ENCODE measurements around the gene LHCGR. TPM values are rescaled to one million over a fixed set of nuclear protein-coding genes. Genes with fewer than 3 reads are reported as not detected.

The LHCGR gene
- total RNA-seq, 4 donors from 2014 or later, result not detected

- H3K27me3 ChIP-seq, result no peaks in the 10 kb centered on the region
- TF ChIP-seq, protein P1, sequence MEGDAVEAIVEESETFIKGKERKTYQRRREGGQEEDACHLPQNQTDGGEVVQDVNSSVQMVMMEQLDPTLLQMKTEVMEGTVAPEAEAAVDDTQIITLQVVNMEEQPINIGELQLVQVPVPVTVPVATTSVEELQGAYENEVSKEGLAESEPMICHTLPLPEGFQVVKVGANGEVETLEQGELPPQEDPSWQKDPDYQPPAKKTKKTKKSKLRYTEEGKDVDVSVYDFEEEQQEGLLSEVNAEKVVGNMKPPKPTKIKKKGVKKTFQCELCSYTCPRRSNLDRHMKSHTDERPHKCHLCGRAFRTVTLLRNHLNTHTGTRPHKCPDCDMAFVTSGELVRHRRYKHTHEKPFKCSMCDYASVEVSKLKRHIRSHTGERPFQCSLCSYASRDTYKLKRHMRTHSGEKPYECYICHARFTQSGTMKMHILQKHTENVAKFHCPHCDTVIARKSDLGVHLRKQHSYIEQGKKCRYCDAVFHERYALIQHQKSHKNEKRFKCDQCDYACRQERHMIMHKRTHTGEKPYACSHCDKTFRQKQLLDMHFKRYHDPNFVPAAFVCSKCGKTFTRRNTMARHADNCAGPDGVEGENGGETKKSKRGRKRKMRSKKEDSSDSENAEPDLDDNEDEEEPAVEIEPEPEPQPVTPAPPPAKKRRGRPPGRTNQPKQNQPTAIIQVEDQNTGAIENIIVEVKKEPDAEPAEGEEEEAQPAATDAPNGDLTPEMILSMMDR (IDR thresholded peaks at IDR 0.05), result no peak
- TF ChIP-seq EP300 (IDR thresholded peaks at IDR 0.05), result no peak
- no peak for TF ChIP-seq POLR2A (IDR thresholded peaks at IDR 0.05)
- H3K9me3 ChIP-seq, result no peaks in the 10 kb centered on the region
- DNase-seq (ENCODE audit: low spot score in 2 of 2), result no peak
- no peaks in the 10 kb centered on the region for H3K36me3 ChIP-seq
- WGBS, result 50% methylated on average over 2 of the region's 2 CpGs
- H3K27ac ChIP-seq, result no peak overlapping the region
- no peaks in the 10 kb centered on the region for H3K4me1 ChIP-seq
- H3K4me3 ChIP-seq, result no peak overlapping the region
Measured at GRCh38 chr2:48699348-48699930, 56.1 kb downstream of the LHCGR start.

- Histone ChIP-seq H3K27ac (no peak overlapping the region), H3K4me3 (no peak overlapping the region), H3K27me3 (no peaks in the 10 kb centered on the region), H3K4me1 (no peaks in the 10 kb centered on the region), H3K9me3 (no peaks in the 10 kb centered on the region), H3K36me3 (no peaks in the 10 kb centered on the region)
- 89% methylated on average over 1 of the region's 1 CpG for WGBS
- no peak for DNase-seq (ENCODE audit: low spot score in 2 of 2)
- no peak for TF ChIP-seq POLR2AphosphoS5 (IDR thresholded peaks at IDR 0.05)
- TF ChIP-seq, protein P1 (IDR thresholded peaks at IDR 0.05), result no peak
- TF ChIP-seq POLR2A (IDR thresholded peaks at IDR 0.05), result no peak
- no peak for TF ChIP-seq EP300 (IDR thresholded peaks at IDR 0.05)
Measured at GRCh38 chr2:48696881-48697280, 58.6 kb downstream of the LHCGR start.

DNA sequence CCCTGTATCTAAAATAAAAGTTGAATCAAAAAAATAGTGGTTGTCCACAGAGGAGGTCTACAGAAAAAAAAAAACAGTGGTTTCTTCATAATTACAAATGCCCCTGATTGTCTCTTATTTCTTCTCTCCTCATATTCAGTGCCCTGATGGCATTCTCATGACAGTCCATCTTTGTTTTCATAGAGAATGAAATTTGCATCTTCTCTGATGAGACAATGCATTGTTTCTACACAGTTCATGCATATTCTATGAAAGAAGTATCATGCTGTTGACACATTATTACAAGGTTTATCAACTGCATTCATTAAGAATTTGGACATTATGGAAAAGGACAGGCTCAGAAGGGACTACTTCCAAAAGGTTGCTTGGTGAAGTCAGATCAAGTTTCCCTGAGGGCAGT lies 59.5 kb downstream of the LHCGR start:
- Histone ChIP-seq H3K36me3 (no peaks in the 10 kb centered on the region), H3K9me3 (no peaks in the 10 kb centered on the region), H3K4me3 (no peak overlapping the region), H3K4me1 (no peaks in the 10 kb centered on the region), H3K27ac (no peak overlapping the region), H3K27me3 (no peaks in the 10 kb centered on the region)
- no peak for DNase-seq (ENCODE audit: low spot score in 2 of 2)
- TF ChIP-seq EP300 (IDR thresholded peaks at IDR 0.05), result no peak
- no peak for TF ChIP-seq POLR2A (IDR thresholded peaks at IDR 0.05)
- TF ChIP-seq, protein P1 (IDR thresholded peaks at IDR 0.05), result no peak
- TF ChIP-seq POLR2AphosphoS5 (IDR thresholded peaks at IDR 0.05), result no peak

DNA sequence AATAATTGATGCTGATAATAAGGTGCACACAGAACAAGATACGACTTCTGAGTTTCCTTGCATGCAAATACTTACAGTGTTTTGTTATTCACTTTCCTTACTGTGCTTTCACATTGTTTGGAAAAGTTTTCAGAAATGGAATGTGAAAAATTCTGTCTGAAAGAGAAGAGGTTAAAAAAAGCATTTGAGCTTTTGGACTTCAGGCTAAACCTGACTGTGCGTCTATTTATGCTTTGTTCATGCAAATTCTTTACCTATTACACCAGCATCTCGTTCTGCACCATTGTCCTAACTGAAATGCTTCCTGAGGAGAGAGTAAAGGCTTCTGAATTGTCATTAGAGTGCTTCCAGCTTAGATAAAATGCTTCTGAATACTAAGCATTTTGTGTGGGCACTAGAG lies 61.4 kb downstream of the LHCGR start:
- H3K27ac ChIP-seq, result no peak overlapping the region
- 40% methylated on average over 3 of the region's 3 CpGs for WGBS
- TF ChIP-seq, protein P1 (IDR thresholded peaks at IDR 0.05), result no peak
- no peak for TF ChIP-seq EP300 (IDR thresholded peaks at IDR 0.05)
- no peak for TF ChIP-seq POLR2AphosphoS5 (IDR thresholded peaks at IDR 0.05)
- no peak for TF ChIP-seq POLR2A (IDR thresholded peaks at IDR 0.05)

GRCh38 chr2:48693645-48694044 lies 61.9 kb downstream of the LHCGR start:
- H3K4me3 ChIP-seq, result no peak overlapping the region
- no peaks in the 10 kb centered on the region for H3K9me3 ChIP-seq
- TF ChIP-seq POLR2AphosphoS5 (IDR thresholded peaks at IDR 0.05), result no peak
- no peak for TF ChIP-seq POLR2A (IDR thresholded peaks at IDR 0.05)
- TF ChIP-seq, protein P1 (IDR thresholded peaks at IDR 0.05), result no peak
- TF ChIP-seq EP300 (IDR thresholded peaks at IDR 0.05), result no peak
- WGBS, result 60% methylated on average over 3 of the region's 3 CpGs
- no peaks in the 10 kb centered on the region for H3K36me3 ChIP-seq
- H3K4me1 ChIP-seq, result no peaks in the 10 kb centered on the region
- no peaks in the 10 kb centered on the region for H3K27me3 ChIP-seq
- H3K27ac ChIP-seq, result no peak overlapping the region
- no peak for DNase-seq (ENCODE audit: low spot score in 2 of 2)

More for the DNA sequence above, 61.4 kb downstream of the LHCGR start:
- Histone ChIP-seq H3K9me3 (no peaks in the 10 kb centered on the region), H3K36me3 (no peaks in the 10 kb centered on the region), H3K27me3 (no peaks in the 10 kb centered on the region), H3K4me3 (no peak overlapping the region), H3K4me1 (no peaks in the 10 kb centered on the region)
- no peak for DNase-seq (ENCODE audit: low spot score in 2 of 2)
